BJ (cell line): Measurements from ENCODE around the gene TNS4. TPM values are rescaled to one million over a fixed set of nuclear protein-coding genes. Genes with fewer than 3 reads are reported as not detected.

ENCODE experiments used
- CTCF ChIA-PET: fragments of 350-600 bp; formaldehyde crosslinking; extraction: SDS; loops from one replicate; lab custom pipeline; 2021; ENCODE audit warnings: antibody characterized with exemption, inconsistent platforms; lab: Yijun Ruan, JAX
- POLR2A ChIA-PET: fragments of 300-600 bp; sonication (Branson Sonifier 250); formaldehyde crosslinking; extraction: SDS; loops from one replicate; lab custom pipeline; 2021; ENCODE audit warnings: antibody characterized with exemption; lab: Charles Lee
- DNase-seq: peaks from one replicate; pipeline ENCODE4 v3.0.0-alpha.2; 2011; ENCODE audit warnings: low read depth
- H3K27me3 ChIP-seq: 2 replicates; pipeline ENCODE4 v1.6.0; 2011; ENCODE audit warnings: low read length; ENCODE audit not compliant: control insufficient read depth, insufficient read depth
- H3K36me3 ChIP-seq: 2 replicates; pipeline ENCODE4 v1.5.1; 2011; ENCODE audit warnings: low read length; ENCODE audit not compliant: control insufficient read depth, insufficient read depth
- H3K4me3 ChIP-seq: 2 replicates; pipeline ENCODE4 v1.5.1; 2011; ENCODE audit warnings: low read depth, mild to moderate bottlenecking, control low read depth, low read length
- polyA plus RNA-seq: library from polyadenylated mRNA; depleted of rRNA; stranded (reverse); fragments of >200 nt; gene quantifications from 2 replicates; pipeline ENCODE4 v1.2.3, GENCODE V29; 2011
- TF ChIP-seq, protein P1 (sequence below): IDR thresholded peaks from 2 replicates; pipeline ENCODE4 v1.5.1; 2011; ENCODE audit warnings: low read depth, mild to moderate bottlenecking, control low read depth, inconsistent platforms, low read length, moderate library complexity; ENCODE audit not compliant: insufficient read depth

TNS4 gene
- polyA plus RNA-seq, 1 experiment = 0.40 TPM

DNA sequence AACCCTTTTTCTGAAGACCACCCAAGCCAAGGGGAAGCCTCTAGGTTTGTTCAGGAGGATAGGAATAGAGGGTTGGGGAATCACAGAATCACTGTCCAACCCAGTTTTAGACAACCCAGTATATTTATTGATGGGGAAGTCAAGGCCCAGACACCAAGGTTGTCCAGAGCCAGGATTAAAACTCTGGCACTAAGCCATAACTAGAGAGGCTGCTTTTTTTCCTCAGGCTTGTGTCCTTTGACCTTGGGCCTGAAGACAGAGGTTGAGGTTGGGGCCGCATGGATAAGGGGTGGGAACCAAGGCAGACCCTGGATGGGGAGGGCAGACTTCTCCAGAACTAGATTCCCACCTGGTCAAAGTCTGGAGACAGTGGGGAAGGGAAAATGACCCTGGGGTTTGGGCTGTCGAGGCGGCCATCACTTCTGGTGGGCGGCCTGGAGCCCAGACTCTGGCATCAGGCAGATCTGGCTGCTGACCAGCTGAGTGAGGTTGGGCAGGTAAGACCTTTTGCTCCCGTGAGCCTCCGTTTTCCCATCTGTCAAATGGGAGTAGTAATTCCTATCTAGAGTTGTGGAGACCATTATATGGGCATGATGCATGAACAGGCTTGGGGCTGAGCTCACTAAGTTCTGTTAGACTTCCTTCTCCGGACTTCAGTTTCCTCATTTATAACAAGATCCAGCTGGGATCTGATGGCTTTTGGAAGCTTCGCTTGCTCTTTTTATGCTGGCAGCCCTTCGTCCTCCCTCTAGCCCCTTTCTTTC is 40.3 kb downstream of the TNS4 start:
- ChIA-PET POLR2A (interaction anchor here (1.2 kb wide), 1 partner anchor 10 kb away, joined by 6 read pairs; no protein-coding TSS in a partner anchor), CTCF (interaction anchor here (0.9 to 4.2 kb wide), 8 partner anchors 9 to 100 kb away, joined by 3 to 31 read pairs (median 6); no protein-coding TSS in a partner anchor)
- H3K36me3 ChIP-seq = peaks cover 26% of the 10 kb centered on the region
- H3K4me3 ChIP-seq = no peak overlapping the region
- TF ChIP-seq, protein P1, sequence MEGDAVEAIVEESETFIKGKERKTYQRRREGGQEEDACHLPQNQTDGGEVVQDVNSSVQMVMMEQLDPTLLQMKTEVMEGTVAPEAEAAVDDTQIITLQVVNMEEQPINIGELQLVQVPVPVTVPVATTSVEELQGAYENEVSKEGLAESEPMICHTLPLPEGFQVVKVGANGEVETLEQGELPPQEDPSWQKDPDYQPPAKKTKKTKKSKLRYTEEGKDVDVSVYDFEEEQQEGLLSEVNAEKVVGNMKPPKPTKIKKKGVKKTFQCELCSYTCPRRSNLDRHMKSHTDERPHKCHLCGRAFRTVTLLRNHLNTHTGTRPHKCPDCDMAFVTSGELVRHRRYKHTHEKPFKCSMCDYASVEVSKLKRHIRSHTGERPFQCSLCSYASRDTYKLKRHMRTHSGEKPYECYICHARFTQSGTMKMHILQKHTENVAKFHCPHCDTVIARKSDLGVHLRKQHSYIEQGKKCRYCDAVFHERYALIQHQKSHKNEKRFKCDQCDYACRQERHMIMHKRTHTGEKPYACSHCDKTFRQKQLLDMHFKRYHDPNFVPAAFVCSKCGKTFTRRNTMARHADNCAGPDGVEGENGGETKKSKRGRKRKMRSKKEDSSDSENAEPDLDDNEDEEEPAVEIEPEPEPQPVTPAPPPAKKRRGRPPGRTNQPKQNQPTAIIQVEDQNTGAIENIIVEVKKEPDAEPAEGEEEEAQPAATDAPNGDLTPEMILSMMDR = no peak
- no peak for DNase-seq
- H3K27me3 ChIP-seq = no peaks in the 10 kb centered on the region

DNA sequence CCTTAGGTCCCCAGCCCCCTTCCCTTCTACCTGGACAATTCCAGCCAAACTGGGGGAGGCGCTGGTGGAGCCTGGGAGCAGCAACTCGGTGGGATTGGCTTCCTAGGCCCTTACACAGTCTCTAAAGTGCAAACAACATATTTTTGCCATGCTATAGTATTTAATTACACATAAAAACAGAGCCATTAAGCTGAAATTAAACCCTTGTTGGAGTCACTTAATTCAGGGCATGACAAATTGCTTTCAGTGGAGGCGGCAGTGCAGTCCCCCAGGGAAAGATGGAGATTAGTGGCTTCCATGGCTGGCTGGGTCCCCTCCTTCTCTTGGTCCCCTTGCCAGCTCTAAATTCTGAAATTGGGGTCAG is 40.8 kb downstream of the TNS4 start:
- no peak overlapping the region for H3K4me3 ChIP-seq
- no peaks in the 10 kb centered on the region for H3K27me3 ChIP-seq
- TF ChIP-seq, protein P1 = no peak
- POLR2A ChIA-PET = interaction anchor here (1.2 kb wide), 1 partner anchor 9 kb away, joined by 6 read pairs; no protein-coding TSS in a partner anchor
- DNase-seq = no peak
- peaks cover 28% of the 10 kb centered on the region for H3K36me3 ChIP-seq
- CTCF ChIA-PET = interaction anchor here (1.1 to 4.2 kb wide), 5 partner anchors 10 to 73 kb away, joined by 4 to 31 read pairs (median 7); partner anchors contain the start of gene IGFBP4

DNA sequence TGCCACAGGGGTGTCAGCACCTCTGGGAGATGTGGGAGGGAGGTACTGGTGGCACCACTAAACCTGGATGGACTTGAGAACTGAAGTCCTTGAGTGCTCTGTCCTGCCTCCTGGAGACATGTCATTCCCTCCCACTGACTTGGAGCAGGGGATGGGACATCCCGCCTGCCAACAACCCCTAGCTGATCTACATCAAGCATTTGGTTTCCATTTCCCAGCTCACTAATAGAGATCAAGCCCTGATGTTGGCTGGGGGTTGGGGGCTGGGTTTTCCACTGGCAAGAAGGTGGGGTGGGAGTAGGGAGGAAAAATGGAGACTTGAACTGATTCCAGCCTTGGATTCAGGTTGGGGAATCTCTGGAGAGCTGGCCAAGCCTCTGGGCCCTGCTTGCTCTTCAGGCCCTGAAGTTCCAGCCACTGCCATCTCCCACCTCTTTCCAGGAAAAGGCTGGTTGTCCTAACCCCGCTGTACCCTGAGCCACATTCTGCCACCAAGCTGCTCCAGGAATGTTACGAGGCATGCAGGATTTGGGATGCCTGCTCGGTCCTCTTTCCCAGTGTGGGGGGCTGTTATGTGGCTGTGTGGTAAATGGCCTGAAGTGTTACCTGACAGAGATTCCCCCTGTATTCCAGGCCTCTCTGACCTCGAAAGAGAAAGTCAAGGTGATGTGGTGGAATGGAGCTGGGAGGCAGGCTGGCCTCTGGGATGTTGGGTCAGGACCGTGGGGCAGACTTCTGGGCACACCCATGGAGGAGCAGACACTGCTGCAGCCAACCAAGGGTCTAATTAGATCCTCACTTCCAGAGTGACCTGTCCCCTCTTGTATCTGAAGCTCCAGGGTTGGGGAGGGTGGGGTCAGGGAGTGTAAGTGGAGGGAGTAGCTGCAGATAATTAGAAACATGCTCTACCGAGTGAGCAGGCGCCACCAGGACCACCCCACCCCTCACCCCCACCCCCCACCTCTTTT is 41.5 kb downstream of the TNS4 start:
- DNase-seq = no peak
- Histone ChIP-seq H3K4me3 (no peak overlapping the region), H3K27me3 (no peaks in the 10 kb centered on the region), H3K36me3 (peaks cover 30% of the 10 kb centered on the region)
- TF ChIP-seq, protein P1 = no peak
- ChIA-PET POLR2A (interaction anchor here (0.6 to 1.2 kb wide), 3 partner anchors 9 to 94 kb away, joined by 4 to 6 read pairs (median 6); no protein-coding TSS in a partner anchor), CTCF (interaction anchor here (1.1 to 4.2 kb wide), 5 partner anchors 9 to 74 kb away, joined by 4 to 31 read pairs (median 7); partner anchors contain the start of gene IGFBP4)

DNA sequence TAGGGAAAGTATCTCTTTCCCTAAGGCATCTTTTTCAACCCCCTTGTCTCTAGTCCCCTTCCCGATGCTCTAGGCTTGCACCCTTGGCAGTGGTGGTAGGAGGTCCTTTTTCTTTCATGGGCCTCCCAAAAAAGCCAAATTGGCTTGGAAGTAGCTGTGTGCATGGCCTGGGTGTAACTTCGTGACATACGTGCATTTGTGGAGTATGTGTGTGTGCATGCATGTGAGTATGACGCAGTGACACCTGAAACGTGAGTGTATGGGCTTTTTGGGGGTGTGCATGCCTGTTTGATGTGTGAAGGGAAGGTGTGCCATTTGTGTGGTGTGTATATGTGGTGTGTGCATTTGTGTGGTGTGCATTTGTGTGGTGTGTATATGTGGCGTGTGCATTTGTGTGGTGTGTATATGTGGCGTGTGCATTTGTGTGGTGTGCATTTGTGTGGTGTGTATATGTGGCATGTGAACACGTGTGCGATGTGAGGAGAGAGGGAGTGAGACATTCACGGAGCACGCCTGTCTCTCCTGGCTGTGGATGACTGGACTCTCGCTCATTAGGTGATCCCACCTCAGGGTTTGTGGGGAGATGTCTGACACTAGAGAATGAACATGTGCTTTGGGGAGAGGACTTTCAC is 42.5 kb downstream of the TNS4 start:
- POLR2A ChIA-PET = interaction anchor here (0.8 kb wide), 1 partner anchor 95 kb away, joined by 4 read pairs; no protein-coding TSS in a partner anchor
- Histone ChIP-seq H3K27me3 (no peaks in the 10 kb centered on the region), H3K4me3 (no peak overlapping the region), H3K36me3 (peaks cover 35% of the 10 kb centered on the region)
- CTCF ChIA-PET = interaction anchor here (1.0 to 3.1 kb wide), 4 partner anchors 11 to 74 kb away, joined by 4 to 24 read pairs (median 8); partner anchors contain the start of gene IGFBP4
- TF ChIP-seq, protein P1 = no peak
- no peak for DNase-seq
